Endodermal cell (in vitro differentiated cells): Measurements from ENCODE around the gene RFPL1. TPM values are rescaled to one million over a fixed set of nuclear protein-coding genes. Genes with fewer than 3 reads are reported as not detected.

Source experiments
- DNase-seq: peaks from one replicate; pipeline ENCODE4 v3.0.0-alpha.2; 2017
- H3K27ac ChIP-seq: 2 replicates; pipeline ENCODE4 v1.5.1; 2013; ENCODE audit warnings: mild to moderate bottlenecking, low read depth, low read length, moderate library complexity
- H3K27me3 ChIP-seq: 2 replicates; pipeline ENCODE4 v1.6.1; 2013; ENCODE audit warnings: mild to moderate bottlenecking, low read length, moderate library complexity; ENCODE audit not compliant: insufficient read depth, control insufficient read depth, poor library complexity, severe bottlenecking
- H3K36me3 ChIP-seq: 2 replicates; pipeline ENCODE4 v1.7.0; 2013; ENCODE audit warnings: mild to moderate bottlenecking, low read length, moderate library complexity; ENCODE audit not compliant: control insufficient read depth, insufficient read depth
- H3K4me1 ChIP-seq: one replicate; pipeline ENCODE4 v1.7.0; 2013; ENCODE audit warnings: low read length; ENCODE audit not compliant: control insufficient read depth, insufficient read depth
- H3K4me3 ChIP-seq: 2 replicates; pipeline ENCODE4 v1.5.1; 2013; ENCODE audit warnings: mild to moderate bottlenecking, low read length, moderate library complexity
- H3K9ac ChIP-seq: 2 replicates; pipeline ENCODE4 v1.6.1; 2013; ENCODE audit warnings: mild to moderate bottlenecking, low read length, moderate library complexity; ENCODE audit not compliant: poor library complexity, severe bottlenecking; ENCODE audit errors: extremely low read depth
- H3K9me3 ChIP-seq: 2 replicates; pipeline ENCODE4 v1.6.1; 2013; ENCODE audit warnings: mild to moderate bottlenecking, low read length, moderate library complexity; ENCODE audit not compliant: control insufficient read depth
- H3K27ac Mint-ChIP-seq: 2 replicates; pipeline ENCODE4 v1.8.0; 2020; ENCODE audit warnings: mixed read lengths
- H3K27me3 Mint-ChIP-seq: 2 replicates; pipeline ENCODE4 v1.8.0; 2021; ENCODE audit warnings: mild to moderate bottlenecking, mixed read lengths; ENCODE audit not compliant: insufficient read depth
- H3K36me3 Mint-ChIP-seq: 2 replicates; pipeline ENCODE4 v1.8.0; 2020; ENCODE audit warnings: low read depth, mixed read lengths
- H3K4me1 Mint-ChIP-seq: 2 replicates; pipeline ENCODE4 v1.8.0; 2020; ENCODE audit warnings: mixed read lengths
- H3K4me3 Mint-ChIP-seq: 2 replicates; pipeline ENCODE4 v1.8.0; 2020; ENCODE audit warnings: mild to moderate bottlenecking, moderate library complexity, mixed read lengths
- H3K9me3 Mint-ChIP-seq: 2 replicates; pipeline ENCODE4 v1.8.0; 2020; ENCODE audit warnings: mild to moderate bottlenecking, mixed read lengths
- WGBS, 2 experiments: methylation state at CpG; one replicate each; pipeline versions ENCODE4 v1.1.5 to v1.1.7; 2013; ENCODE audit warnings: missing lambda C conversion rate in 2 of 2, mixed read lengths in 1 of 2; ENCODE audit not compliant: insufficient coverage in 1 of 2, insufficient read length in 1 of 2; 5-methylcytosine and 5-hydroxymethylcytosine counted together
- total RNA-seq, 2 donors: library from RNA; stranded (reverse); fragmentation: NEBNext Ultra II Directional in 1 of 2; extraction: Animal tissue kit (Norgen Biotek cat#: 25700) in 1 of 2; gene quantifications; 2 replicates in 1 of 2; 3 replicates in 1 of 2; pipeline ENCODE4 v1.2.1, GENCODE V29; 2021
- TF ChIP-seq, protein P1 (sequence below): fragments of 200-600 bp; sonication (generic); conservative IDR thresholded peaks from 2 replicates; pipeline ENCODE4 v1.5.0; 2021; ENCODE audit warnings: antibody characterized with exemption, mild to moderate bottlenecking

Gene RFPL1
- total RNA-seq, 2 donors from 2014 or later, result not detected

GRCh38 chr22:29469755-29470154, 31.4 kb downstream of the RFPL1 start:
- Mint-ChIP-seq H3K27ac (peak overlapping the region; percentile 26), H3K4me1 (peaks cover 4% of the 10 kb centered on the region), H3K9me3 (no peaks in the 10 kb centered on the region), H3K4me3 (peak overlapping the region; percentile 71), H3K27me3 (peaks cover 20% of the 10 kb centered on the region), H3K36me3 (no peaks in the 10 kb centered on the region)
- TF ChIP-seq, protein P1, sequence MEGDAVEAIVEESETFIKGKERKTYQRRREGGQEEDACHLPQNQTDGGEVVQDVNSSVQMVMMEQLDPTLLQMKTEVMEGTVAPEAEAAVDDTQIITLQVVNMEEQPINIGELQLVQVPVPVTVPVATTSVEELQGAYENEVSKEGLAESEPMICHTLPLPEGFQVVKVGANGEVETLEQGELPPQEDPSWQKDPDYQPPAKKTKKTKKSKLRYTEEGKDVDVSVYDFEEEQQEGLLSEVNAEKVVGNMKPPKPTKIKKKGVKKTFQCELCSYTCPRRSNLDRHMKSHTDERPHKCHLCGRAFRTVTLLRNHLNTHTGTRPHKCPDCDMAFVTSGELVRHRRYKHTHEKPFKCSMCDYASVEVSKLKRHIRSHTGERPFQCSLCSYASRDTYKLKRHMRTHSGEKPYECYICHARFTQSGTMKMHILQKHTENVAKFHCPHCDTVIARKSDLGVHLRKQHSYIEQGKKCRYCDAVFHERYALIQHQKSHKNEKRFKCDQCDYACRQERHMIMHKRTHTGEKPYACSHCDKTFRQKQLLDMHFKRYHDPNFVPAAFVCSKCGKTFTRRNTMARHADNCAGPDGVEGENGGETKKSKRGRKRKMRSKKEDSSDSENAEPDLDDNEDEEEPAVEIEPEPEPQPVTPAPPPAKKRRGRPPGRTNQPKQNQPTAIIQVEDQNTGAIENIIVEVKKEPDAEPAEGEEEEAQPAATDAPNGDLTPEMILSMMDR, result no peak
- DNase-seq, result peak; percentile 77
- Histone ChIP-seq H3K27me3 (peaks cover 20% of the 10 kb centered on the region), H3K9me3 (no peaks in the 10 kb centered on the region), H3K36me3 (no peaks in the 10 kb centered on the region), H3K4me1 (no peaks in the 10 kb centered on the region), H3K9ac (no peak overlapping the region), H3K27ac (no peak overlapping the region), H3K4me3 (peak overlapping the region; percentile 79)
- 38 to 50% methylated on average over 5 to 9 of the region's 9 CpGs for WGBS, 2 experiments

GRCh38 chr22:29470159-29470855, 31.9 kb downstream of the RFPL1 start:
- Histone ChIP-seq H3K27ac (no peak overlapping the region), H3K4me1 (no peaks in the 10 kb centered on the region), H3K27me3 (peaks cover 20% of the 10 kb centered on the region), H3K36me3 (no peaks in the 10 kb centered on the region), H3K9me3 (no peaks in the 10 kb centered on the region), H3K9ac (no peak overlapping the region), H3K4me3 (peak overlapping the region; percentile 79)
- peaks cover 21% of the 10 kb centered on the region for H3K27me3 Mint-ChIP-seq
- WGBS, 2 experiments, result 4 to 14% methylated on average over 31 to 52 of the region's 54 CpGs
- H3K36me3 Mint-ChIP-seq, result no peaks in the 10 kb centered on the region
- DNase-seq, result peak; percentile 98
- TF ChIP-seq, protein P1, result peak; percentile 100
- no peaks in the 10 kb centered on the region for H3K9me3 Mint-ChIP-seq
- peaks cover 4% of the 10 kb centered on the region for H3K4me1 Mint-ChIP-seq
- H3K4me3 Mint-ChIP-seq, result peak overlapping the region; percentile 71
- H3K27ac Mint-ChIP-seq, result peak overlapping the region; percentile 26

DNA sequence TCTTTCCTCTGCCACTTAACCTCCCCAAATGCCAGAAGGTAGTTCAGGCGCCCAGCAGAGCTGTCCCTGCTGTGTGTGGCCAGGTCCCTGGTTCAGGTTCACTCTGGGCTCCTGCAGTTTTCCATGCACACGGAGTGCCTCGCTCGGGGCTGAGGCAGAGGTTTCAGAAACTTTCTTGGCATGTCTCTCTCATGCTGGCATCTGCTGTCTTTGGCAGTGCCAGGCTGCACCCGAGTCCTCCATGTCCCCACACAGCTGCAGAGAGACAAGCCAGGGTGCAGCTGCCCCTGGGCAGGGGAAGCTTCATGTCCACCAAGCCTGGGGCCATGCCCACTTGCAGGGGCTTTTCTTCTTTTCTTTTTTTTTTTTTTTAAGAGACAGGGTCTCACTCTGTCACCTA, 34.6 kb downstream of the RFPL1 start:
- H3K4me3 ChIP-seq, result no peak overlapping the region
- H3K36me3 ChIP-seq, result no peaks in the 10 kb centered on the region
- Mint-ChIP-seq H3K27ac (no peak overlapping the region), H3K9me3 (no peaks in the 10 kb centered on the region), H3K27me3 (peaks cover 34% of the 10 kb centered on the region), H3K36me3 (no peaks in the 10 kb centered on the region), H3K4me1 (peaks cover 4% of the 10 kb centered on the region), H3K4me3 (no peak overlapping the region)
- TF ChIP-seq, protein P1, result no peak
- peaks cover 34% of the 10 kb centered on the region for H3K27me3 ChIP-seq
- H3K27ac ChIP-seq, result no peak overlapping the region
- 81 to 85% methylated on average over 3 to 5 of the region's 5 CpGs for WGBS, 2 experiments
- no peak for DNase-seq
- no peaks in the 10 kb centered on the region for H3K4me1 ChIP-seq
- H3K9me3 ChIP-seq, result no peaks in the 10 kb centered on the region
- H3K9ac ChIP-seq, result no peak overlapping the region
